ENCODE measurements around the gene BPHL.
"Not testable (repeated sequence)": the region's sequence is repeated elsewhere in the genome, so short reads cannot be mapped to it uniquely, and the experiment has no call there.

Gene BPHL

DNA sequence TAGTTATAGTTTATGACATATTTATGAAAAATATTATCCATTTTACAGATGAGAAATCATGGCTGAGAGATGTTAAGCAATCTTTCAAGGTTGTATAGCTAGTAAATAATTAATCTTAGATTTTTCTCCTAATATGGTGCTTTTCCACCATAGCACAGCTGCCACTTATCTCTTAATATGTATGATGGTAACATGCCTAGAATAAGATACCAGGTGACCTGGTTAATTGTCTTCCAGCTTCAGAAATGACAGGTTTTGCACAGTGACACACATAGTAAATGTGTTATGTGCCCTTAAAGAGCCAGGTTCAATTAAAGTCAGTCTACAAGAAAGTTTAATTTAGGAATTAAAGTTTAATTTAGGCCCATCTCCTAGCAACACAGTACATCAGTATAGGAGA is 24.0 kb downstream of the BPHL start:
- TF ChIP-seq, protein P1, sequence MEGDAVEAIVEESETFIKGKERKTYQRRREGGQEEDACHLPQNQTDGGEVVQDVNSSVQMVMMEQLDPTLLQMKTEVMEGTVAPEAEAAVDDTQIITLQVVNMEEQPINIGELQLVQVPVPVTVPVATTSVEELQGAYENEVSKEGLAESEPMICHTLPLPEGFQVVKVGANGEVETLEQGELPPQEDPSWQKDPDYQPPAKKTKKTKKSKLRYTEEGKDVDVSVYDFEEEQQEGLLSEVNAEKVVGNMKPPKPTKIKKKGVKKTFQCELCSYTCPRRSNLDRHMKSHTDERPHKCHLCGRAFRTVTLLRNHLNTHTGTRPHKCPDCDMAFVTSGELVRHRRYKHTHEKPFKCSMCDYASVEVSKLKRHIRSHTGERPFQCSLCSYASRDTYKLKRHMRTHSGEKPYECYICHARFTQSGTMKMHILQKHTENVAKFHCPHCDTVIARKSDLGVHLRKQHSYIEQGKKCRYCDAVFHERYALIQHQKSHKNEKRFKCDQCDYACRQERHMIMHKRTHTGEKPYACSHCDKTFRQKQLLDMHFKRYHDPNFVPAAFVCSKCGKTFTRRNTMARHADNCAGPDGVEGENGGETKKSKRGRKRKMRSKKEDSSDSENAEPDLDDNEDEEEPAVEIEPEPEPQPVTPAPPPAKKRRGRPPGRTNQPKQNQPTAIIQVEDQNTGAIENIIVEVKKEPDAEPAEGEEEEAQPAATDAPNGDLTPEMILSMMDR (conservative IDR thresholded peaks at IDR 0.05): no peak
- no peak overlapping the region for H3K27ac ChIP-seq

DNA sequence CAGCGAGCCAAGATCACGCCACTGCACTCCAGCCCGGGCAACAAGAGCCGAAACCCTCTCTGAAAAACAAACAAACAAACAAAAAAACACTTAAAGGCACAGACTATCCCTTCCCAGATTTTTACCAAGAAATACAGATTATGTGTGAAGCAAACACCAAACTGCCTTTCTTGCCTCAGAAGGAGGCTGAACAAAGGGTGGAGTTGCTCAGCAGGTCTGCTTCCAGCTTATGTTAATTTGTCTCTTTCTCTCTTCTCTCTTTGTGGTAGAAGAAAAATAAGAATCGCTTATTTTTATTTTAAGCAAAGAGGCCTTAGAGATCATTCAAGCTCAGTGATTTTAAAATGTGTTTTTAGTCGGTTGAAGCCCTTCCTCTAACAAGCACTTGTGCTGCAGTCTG is 24.6 kb downstream of the BPHL start:
- H3K27ac ChIP-seq: no peak overlapping the region
- TF ChIP-seq, protein P1 (conservative IDR thresholded peaks at IDR 0.05): no peak

DNA sequence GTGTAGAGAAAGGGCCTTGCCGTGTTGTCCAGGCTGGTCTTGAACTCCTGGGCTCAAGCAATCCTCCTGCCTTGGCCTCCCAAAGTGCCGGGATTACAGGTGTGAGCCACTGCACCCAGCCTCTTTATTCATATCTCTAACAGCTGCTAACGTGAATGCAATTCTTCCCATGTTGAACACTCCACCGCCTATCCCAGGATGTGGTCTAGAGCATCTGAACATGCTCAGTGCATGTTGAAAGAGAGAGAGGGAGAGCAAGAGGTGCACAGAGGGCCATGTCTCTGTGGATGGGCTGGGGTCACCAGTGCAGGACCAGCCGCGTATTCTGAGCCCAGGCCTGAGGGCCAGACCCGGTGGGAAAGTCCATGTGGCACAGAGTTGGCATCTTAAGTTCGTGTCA is 26.1 kb downstream of the BPHL start:
- no peak overlapping the region for H3K27ac ChIP-seq
- TF ChIP-seq, protein P1 (conservative IDR thresholded peaks at IDR 0.05): no peak

DNA sequence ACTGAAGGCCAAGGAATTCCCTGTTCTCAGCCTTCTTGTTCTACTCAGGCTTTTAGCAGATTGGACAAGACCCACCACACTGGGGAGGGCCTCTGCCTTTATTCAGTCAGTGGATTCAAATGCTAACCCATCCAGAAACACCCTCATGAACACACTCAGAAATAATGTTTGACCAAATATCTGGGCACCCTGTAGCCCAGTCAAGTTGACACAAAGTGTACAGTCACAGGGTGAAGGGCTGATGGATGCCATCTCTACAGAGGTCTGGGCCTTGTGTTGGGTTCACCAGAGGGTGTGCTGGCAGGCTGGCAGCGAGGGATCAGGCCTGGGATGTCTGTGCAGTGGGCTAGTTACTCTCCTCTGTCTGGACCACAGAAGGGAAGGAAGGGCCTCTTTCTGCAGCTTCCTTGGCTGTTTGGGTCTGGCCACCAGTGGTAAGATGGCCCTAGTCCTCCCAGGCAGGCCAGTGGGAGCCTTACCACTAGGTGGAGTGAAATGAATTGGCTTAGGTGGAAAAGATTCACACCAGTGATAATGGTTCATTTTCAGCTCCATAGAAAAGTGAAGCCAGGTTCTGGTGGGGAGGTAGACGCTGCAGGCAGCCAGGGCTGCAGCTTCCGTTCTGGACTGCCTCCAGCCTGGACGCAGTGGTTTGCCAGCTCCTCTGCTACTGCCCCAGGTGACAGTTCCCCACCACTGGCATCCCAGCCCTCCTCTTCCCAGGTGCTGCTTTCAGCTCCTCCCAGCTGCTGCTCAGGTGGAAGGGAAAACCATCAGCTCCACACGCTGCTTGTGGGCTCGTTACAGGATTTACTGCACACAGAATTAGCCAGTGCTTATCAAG is 29.6 kb downstream of the BPHL start:
- H3K27ac ChIP-seq: no peak overlapping the region
- TF ChIP-seq, protein P1 (conservative IDR thresholded peaks at IDR 0.05): no peak; the same call in 1 of the 2 replicates

DNA sequence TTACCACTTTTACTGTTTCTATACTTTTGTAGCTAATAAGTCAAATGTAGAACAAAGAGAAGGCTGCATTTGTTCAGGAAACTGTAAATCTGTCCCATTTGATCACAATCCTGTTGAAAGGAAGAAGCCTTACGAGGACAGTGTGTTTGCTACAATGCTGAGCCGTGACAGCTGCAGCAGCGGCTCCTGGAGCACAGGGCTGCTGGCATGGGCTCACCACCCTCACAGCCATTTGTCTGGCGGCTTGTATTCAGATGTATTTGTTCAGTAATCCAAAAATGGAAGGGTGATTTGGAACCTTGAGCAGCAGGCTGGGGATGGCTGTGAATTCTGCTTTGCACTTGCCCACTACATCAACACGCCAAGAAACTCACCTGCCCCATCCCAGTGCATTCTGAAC is 33.2 kb downstream of the BPHL start:
- TF ChIP-seq, protein P1 (conservative IDR thresholded peaks at IDR 0.05): no peak
- peak overlapping the region; percentile 50 for H3K27ac ChIP-seq

DNA sequence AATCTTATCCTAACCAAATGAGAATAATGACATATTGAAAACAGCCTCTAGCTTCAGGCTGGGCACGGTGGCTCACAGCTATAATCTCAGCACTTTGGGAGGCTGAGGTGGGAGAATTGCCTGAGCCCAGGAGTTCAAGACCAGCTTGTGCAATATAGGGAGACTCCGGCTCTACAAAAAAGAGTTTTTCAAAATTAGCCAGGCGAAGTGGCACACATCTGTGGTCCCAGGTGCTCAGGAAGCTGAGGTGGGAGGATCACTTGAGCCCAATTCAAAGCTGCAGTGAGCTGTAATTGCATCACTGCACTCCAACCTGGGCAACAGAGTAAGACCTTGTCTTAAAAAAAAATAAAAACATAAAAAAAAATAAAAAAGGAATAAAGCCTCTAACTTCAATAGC is 34.2 kb downstream of the BPHL start:
- TF ChIP-seq, protein P1 (conservative IDR thresholded peaks at IDR 0.05): no peak
- H3K27ac ChIP-seq: peak overlapping the region; percentile 50

DNA sequence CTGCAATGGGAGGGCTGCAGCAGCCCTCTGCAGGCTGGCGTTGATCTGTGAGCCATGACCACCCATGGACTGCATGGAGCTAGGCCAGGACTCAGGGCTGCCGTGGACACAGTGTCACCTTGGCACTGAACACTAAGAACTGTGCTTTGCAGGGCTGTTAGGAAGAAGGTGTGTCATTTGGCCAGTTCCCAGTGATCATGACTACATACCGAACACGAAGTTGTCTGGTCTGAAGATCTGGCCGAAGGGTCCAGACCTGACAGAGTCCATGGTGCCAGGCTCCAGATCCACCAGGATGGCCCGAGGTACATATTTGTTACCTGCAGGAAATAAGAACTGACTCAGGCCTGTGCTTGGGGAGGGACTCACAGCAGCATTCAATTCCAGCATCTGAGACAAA is 36.9 kb downstream of the BPHL start:
- H3K27ac ChIP-seq: not testable (repeated sequence)

DNA sequence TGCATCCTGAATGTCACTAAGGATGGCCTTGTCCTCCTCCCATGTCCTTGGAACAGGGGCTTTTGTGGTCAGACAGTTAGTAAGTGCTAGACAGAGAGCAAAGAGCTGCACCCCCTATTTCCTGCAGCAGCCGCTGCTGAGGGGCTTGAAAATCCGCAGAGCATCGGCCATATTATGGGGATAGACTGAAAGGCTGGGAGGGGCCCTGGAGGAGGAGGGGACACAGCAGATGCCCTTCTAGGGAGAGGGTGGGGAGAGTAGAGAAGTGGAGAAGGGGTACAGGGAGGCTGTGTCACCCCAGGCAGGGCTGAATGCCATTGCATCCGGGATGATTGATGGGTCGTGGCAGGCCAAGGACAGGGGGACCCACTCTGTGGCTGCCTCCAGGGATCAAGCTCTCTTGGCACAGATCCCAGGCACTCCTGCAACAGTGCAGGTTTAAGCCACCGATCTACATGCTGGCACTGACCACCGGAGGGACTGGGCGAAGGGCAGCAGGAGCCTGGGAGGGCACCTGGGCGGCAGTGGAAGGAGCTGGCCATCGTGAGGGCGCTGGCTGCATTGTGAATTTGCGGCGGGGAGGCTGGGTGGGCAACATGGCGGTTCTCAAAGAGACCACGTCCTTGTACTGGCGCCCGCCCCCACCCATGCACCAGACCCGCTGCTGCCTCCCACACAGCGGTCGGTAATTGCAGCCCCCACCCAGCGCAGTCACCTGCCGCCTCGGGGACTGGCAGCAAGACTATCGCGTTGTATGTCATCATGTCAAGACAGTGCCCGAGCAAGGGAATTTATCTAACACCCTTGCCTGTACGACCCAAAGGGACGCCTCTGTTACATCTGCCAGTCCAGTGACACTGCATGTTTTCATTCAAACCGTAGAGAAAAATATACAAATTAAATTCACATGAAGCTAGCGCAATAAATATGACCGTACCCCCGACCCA is 37.9 kb downstream of the BPHL start:
- H3K27ac ChIP-seq: peak overlapping the region; percentile 65; the same call in 1 of the 2 replicates

Measured in VCaP (cell line).